Measurements from ENCODE around the gene PCCA.

The PCCA gene

GRCh38 chr13:100491164-100491842, 402.4 kb downstream of the PCCA start:
- intact Hi-C loops (cut with DNase I; ENCODE audit: low total_unique reads) = no loop called here
- Histone ChIP-seq H3K27me3 (no peaks in the 10 kb centered on the region), H3K27ac (no peak overlapping the region), H3K4me1 (no peaks in the 10 kb centered on the region), H3K9me3 (no peaks in the 10 kb centered on the region), H3K4me3 (no peak overlapping the region), H3K36me3 (peaks cover 0 to 5% (median 0%) of the 10 kb centered on the region in 3 donors)
- DNase-seq = peak in 1 of 2 donors; percentile 55
- TF ChIP-seq CTCF (IDR thresholded peaks at IDR 0.05) = no peak

- no peak for DNase-seq
- Histone ChIP-seq H3K27ac (no peak overlapping the region), H3K36me3 (peaks cover 0 to 5% (median 0%) of the 10 kb centered on the region in 3 donors), H3K4me3 (no peak overlapping the region), H3K9me3 (no peaks in the 10 kb centered on the region), H3K27me3 (no peaks in the 10 kb centered on the region), H3K4me1 (no peaks in the 10 kb centered on the region)
- no peak for TF ChIP-seq CTCF (IDR thresholded peaks at IDR 0.05)
- intact Hi-C loops (cut with DNase I; ENCODE audit: low total_unique reads) = no loop called here
Observed at GRCh38 chr13:100493418-100493817, 404.5 kb downstream of the PCCA start.

- Histone ChIP-seq H3K27me3 (no peaks in the 10 kb centered on the region), H3K36me3 (peaks cover 0 to 5% (median 0%) of the 10 kb centered on the region in 3 donors), H3K4me1 (no peaks in the 10 kb centered on the region), H3K27ac (no peak overlapping the region), H3K9me3 (no peaks in the 10 kb centered on the region), H3K4me3 (no peak overlapping the region)
- intact Hi-C loops (cut with DNase I; ENCODE audit: low total_unique reads) = no loop called here
- no peak for TF ChIP-seq CTCF (IDR thresholded peaks at IDR 0.05)
- no peak for DNase-seq
Observed at GRCh38 chr13:100495455-100495854, 406.6 kb downstream of the PCCA start.

GRCh38 chr13:100497389-100497788, 408.5 kb downstream of the PCCA start:
- Histone ChIP-seq H3K9me3 (no peaks in the 10 kb centered on the region), H3K4me3 (no peak overlapping the region), H3K4me1 (no peaks in the 10 kb centered on the region), H3K27ac (no peak overlapping the region), H3K27me3 (no peaks in the 10 kb centered on the region), H3K36me3 (peaks cover 0 to 5% (median 0%) of the 10 kb centered on the region in 3 donors)
- no peak for DNase-seq
- TF ChIP-seq CTCF (IDR thresholded peaks at IDR 0.05) = no peak
- intact Hi-C loops (cut with DNase I; ENCODE audit: low total_unique reads) = no loop called here

- DNase-seq = no peak
- Histone ChIP-seq H3K9me3 (no peaks in the 10 kb centered on the region), H3K4me3 (no peak overlapping the region), H3K27me3 (no peaks in the 10 kb centered on the region), H3K4me1 (no peaks in the 10 kb centered on the region), H3K27ac (no peak overlapping the region), H3K36me3 (no peaks in the 10 kb centered on the region)
- TF ChIP-seq CTCF (IDR thresholded peaks at IDR 0.05) = no peak
- intact Hi-C loops (cut with DNase I; ENCODE audit: low total_unique reads) = no loop called here
Observed at GRCh38 chr13:100502446-100502845, 413.6 kb downstream of the PCCA start.
